EL (cell line): Measurements from ENCODE around the gene MUCL1.
"Not testable (repeated sequence)": the region's sequence is repeated elsewhere in the genome, so short reads cannot be mapped to it uniquely, and the experiment has no call there.

Experiments used
- DNase-seq: peaks from one replicate; pipeline ENCODE4 v3.0.0-alpha.2; 2016

Gene MUCL1, protein sequence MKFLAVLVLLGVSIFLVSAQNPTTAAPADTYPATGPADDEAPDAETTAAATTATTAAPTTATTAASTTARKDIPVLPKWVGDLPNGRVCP

DNA sequence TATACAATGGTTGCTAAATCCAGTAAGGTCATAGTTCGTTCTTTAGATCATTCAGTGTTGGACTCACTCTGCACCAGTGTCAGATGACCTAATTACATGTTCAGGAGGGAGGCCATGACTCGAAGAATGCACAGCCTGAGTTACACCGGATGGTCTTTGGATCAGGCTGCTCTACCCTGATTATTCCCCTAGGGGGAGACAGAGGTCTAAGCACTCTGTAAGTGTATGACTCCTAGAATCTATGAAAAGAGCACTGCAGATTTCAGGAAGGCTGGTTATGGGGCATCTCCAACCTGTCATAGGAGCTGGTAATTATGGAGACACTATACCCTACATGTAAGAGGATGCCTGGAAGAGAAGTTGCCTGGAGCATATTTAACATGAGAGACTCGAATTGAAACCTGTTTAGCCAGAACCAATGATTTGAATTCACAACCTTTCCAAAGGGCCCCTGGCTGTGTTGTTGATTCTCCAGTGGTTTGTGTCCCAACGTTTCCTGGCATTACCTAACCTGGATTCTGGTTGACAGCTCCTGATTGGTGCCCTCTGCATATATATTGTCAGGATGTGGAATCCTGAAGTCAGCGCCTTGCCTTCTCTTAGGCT lies at the start of gene MUCL1:
Gene MUCL1, plus strand, starts transcription at position 584 of the 606 bp plus-strand sequence. CDS start 67 bp downstream, outside the sequence.
- peak; percentile 63 for DNase-seq

DNA sequence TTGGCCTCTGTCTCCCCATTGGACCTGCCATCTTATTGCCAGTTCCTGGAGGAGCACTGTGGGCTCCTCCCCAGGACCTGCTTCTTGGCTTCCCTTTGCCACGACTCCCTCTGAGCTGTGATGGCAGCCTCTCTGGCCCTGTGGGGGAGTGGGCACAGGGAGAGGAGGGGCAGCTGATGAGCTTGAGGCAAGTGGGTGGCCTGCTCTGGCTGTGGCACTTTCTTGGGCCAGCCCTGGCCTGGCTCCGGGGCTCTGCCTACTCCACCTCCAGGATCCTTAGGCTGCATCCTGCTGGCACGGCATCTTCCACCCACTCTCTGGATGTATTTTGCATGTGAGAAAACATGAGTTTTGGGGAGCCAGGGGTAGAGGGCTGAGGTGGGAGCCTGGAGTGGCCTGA lies 32.6 kb upstream of the MUCL1 start:
- no peak for DNase-seq

DNA sequence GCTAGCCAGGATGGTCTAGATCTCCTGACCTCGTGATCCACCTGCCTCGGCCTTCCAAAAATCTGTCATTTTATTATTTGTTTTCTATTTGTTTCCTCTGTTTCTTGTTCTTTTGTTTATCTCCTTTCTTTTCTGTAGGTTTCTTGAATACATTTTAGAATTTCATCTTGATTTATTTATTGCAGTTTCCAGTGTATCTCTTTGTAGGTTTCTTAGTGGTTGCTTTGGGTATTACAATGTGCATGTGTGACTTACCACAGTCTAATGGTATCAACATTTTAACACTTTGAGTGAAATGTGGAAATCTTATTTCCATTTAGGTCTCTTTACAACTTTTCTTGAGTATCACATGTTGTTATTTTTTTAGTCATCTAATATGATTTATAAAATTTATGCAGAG lies 29.9 kb upstream of the MUCL1 start:
- DNase-seq, result no peak

DNA sequence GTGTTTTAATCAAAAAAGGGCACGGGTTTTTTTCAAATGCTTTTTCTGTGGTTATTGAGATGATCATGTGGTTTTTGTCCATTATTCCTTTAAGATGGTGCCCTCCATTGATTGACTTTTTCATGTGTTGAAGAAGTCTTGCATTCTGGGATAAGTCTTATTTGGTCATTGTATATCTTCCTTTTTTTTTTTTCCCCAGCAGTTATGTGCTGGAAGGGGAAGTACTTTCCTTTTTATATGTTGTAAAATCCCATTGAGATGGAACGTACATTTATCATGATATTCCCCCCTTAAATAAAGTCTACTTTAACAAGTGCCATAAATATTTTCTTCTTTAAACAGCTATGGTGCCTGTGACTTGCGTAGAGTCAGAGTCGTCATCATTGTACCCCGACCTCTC lies 24.8 kb upstream of the MUCL1 start:
- DNase-seq, result no peak

DNA sequence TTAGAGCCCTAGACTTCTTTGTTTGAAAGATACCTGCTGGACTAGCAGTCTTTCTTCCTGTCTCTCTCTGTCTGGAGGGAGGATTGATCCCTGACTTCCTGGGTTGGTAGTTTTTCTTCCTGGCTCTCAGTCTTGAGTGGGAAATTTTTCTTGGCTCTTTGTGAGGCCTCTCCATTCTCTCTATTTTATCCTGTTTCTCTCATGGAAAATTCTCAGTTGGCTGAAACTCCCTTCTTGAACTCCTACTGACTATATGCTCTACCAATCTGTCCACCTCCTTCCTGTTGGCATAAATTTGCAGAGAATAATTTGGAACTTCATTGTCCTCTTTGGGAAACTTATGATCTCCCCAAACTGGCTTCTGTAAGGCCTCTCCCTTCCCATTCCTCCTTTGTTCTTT lies 24.1 kb upstream of the MUCL1 start:
- DNase-seq, result no peak

DNA sequence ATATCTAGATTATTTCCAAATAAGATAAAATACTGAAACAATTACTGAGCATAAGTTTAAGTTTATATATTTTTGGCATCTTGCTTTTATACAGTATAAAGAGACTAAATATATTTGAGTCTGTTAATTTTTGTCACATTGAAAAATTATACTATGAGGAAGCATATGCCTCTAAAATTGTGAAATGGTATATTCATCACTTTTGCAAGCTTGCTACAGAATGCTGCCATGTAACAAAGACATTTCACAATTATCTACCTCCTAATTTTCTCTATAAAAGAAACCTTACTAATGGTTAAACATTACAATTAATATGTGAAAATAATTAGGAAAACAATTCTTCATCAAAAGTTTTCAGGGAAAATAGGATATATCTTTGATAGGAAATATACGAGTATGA lies 22.7 kb upstream of the MUCL1 start:
- no peak for DNase-seq

DNA sequence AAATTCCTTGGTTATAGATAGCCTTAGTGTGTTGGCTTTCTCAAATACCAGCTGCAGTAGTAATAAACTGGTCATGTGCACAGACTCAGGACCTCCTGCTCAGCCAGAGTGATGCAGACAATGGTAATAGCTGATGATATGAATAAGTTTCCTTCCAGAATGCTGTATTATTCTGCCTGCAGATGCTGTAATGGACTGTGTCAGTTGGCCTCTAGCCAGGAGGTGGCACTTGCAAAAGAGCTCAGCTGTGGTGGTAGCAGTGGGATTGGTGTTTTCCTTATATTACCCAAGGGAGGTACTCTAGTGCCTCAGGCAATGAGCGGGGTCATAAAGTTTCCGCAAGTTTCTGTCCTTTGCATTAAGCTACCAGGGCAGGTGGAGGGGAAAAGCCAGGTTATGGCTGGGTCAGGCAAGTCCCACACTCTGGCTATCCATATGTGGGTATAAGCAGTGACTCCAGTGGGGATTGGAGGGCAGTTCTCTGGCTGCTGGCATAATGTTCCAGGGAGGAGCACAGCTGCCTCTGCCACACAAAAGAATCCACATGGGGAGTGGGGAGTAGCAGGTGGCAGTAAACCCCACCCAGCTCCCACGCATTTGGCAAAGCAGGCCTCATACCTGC lies 14.0 kb upstream of the MUCL1 start:
- DNase-seq, result no peak

DNA sequence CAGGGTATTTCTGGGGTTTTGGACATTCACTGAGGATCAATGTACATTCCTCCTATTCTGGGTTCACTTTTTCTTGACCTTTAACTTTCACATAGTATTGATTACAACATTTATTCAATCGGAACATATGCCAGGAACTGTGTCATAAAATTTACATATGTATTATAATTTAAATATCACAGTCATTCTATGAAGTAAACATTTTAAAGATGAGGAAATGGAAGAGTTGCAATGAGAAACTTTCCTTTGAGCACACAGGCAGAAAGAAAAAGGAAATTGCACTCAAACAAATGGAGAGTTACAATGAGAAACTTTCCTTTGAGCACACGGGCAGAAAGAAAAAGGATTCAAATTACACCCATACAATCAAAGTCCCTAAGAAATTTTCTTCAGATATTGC lies 3.1 kb downstream of the MUCL1 start:
- no peak for DNase-seq

DNA sequence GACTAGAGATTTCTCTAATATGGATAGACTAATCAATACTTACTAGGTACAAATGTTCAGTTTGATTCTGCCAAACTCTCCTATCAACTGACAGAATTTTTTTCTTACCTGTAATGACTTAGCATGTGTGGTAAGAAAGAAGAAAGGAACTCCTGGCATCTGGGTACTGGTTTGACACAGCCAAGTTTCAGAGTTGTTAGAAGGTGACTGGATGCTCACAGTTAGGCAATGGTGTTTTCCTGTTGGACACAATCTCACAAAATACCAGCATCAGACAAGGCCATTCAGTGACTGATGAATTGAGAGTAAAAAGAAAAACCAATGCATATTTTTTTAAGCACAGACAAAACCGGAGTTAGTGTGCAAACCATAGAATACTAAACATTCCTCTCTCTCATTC lies 4.2 kb downstream of the MUCL1 start:
- DNase-seq, result no peak

DNA sequence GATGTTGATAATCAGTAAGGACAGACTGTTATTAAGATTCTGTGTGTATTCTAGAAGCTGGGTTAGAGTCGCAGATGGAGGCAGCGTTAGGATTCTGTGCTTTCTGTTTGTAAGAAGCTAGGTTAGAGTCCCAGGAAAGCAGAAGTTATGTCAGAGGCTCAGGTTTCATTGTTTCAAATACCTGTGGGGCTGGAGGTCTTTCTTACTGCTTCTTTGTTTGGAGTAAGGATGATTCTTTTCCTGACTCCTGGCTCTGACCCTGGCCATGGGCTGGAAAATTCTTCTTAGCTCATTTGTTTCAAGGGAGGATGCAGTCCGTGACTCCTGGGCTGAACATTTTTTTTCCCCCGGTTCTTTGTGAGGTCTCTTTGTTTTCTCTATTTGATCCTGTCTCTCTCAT lies 5.2 kb downstream of the MUCL1 start:
- DNase-seq, result no peak

DNA sequence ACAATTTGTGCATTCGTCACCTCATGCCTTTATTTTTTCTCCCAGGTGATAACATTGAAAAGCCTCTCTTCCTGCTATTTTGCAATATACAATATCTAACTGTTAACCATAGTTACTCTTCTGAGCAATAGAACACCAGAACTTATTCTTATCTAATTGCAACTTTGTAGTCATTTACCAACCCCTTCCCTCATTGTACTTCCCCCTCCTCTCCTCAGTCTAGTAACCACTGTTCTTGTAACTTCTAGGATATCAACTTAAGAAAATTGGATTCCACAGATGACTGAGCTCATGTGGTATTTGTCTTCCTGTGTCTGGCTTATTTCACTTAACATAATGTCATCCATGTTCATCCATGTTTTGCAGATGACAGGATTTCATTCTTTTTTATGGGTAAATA lies 7.6 kb downstream of the MUCL1 start:
- DNase-seq, result no peak

DNA sequence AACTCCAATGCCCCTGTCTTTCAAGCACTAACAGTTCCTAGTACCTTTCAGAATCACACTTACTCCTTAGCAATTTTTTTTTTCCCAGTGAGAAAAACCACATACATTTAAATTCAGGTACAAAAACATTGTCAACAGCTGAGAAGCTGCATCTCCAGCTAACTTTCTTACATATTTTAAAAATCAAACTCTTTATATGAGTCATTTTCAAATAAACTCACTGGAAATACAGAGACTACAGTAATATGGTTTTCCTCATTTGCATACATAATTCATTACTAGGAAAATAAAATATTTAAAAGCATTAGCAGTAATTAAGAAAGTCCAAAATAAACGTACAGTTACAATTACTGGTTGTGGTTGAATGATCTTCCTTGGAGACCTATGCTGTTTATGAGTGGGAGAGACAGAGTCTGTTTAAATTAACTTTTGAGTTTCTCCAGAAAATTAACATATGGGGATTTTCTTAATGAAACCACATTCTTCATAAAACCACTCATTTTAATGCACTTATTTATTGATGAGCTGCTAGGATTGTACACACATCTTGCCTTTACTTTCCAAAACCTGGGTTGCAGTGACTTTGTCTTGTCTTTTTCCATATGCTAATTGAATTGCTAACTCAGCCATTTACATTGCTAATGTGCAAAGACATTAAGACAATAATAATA lies 9.8 kb downstream of the MUCL1 start:
- DNase-seq, result no peak

DNA sequence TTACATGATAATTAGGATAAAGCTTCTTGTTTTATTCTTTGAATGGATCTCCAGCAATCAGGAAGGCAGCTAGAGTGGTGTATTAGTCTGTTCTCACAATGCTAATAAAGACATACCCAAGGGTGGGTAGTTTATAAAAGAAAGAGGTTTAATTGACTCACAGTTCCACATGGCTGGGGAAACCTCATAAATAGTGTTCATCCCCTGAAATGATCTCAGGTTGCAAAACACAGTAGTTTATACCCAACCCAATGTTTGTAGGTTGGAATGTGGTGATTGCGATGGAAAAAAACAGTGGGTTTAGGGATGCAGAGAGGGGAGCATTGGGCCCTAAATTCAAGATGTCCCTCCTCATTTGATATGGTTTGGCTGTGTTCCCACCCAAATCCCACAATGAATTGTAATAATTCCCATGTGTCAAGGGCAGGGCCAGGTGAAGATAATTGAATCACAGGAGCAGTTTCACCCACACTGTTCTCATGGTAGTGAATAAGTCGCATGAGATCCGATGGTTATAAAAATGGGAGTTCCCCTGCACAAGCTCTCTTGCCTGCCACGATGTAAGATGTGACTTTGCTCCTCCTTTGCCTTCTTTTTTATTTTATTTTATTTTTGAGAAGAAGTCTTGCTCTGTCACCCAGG lies 11.5 kb downstream of the MUCL1 start:
- no peak for DNase-seq

DNA sequence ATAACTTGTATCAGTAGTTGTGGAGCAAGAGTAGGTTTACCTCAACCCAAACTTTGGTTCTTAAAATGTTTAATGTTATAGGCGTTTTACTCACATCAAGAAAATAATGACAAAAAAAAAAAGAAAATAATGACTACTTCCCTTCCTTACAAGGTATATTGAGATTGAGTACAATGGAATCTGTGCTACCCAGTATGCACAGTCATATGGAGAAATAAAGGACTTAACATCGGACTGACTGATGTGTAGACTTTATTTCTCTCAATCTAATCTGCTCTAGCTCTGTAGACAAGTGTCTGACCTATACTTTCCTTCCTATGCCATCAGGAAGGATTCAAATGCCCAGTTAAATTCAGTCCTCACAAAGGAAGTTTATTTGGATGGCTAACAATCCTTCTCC lies 14.4 kb downstream of the MUCL1 start:
- no peak for DNase-seq

DNA sequence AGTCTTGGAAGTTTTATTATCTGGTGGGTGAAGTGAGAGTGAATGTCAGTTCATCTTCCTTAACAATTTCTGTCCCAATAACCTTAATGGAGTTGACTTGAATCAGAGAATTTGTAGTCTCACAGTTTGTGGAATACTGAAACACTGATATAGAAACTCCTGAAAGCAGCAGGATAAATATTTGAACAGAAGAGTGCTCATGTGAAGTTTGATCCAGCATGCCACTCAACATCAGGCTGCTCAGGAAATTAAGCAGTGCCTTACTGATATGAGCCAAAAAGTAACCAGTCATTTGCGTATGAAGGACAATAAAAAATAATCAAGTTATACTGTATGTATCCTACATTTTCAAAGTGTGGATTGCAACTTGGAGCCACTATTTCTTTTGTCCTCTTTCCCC lies 15.7 kb downstream of the MUCL1 start:
- DNase-seq, result no peak

DNA sequence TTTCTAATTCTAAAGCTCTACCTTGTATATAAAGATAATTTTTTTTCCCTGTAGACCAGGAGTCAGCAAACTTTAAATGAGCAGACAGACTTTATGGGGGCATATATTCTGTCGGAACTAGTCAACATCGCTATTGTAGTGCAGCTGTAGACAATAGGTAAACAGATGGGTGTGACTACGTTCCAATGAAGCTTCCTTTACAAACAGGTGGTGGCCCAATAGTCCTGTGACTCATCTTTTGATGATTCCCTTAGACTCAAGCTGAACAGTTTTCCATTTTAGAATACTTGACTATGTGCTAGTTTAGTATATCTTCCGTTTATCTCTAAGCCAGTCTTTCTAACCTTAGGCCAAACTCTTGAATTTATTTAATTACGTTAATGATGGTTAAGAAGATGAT lies 16.3 kb downstream of the MUCL1 start:
- DNase-seq, result no peak

DNA sequence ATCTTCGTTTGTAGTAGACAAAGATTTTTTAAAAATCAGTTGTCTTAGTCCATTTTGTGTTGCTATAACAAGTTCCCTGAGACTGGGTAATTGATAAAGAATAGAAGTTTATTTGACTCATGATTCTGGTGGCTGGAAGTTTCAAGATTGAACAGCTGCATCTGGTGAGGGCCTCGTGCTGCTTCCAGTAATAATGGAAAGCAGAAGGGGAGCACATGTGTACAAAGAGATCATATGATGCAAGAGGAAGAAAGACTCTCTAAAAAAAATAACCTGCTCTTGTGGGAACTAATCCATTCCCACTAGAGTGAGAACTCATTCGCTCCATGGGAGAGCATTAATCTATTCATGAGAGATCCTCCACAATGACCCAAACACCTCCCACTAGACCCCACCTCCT lies 24.8 kb downstream of the MUCL1 start:
- peak; percentile 1 for DNase-seq

DNA sequence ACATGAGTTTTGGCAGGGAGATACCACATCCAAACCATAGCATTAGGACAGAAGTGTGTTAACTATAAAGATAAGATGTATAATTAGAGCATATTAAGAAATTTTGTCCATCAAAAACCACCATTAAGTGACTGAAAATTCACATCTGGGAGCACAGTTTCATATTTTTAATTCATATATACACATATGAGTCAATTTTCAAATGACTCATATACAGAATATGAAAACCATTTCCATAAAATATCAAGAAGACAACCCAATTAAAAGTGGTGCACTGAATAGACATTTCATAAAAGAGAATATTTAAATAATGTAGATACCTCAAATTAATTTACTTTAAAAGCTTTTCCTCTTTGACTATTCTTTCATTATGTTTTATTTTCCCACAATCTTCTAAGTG lies 25.3 kb downstream of the MUCL1 start:
- no peak for DNase-seq

DNA sequence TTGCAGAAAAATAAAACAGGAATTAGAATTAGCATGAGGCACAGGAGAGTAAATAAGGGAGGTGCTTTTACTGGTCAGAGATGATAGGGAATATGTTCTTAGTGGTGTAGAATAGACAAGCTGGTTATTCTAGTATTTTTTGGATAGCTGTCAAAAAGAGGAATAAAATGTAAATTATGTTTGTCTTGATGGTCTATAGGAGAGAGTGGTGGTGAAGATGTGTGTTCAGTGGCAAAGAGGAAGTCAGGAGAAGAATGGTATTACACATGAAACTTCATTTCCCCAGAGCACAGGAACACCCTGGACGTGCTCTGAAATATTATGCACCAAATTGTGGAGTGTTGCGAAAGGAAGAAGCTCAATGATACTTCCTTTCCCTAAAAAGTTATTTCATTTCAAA lies 27.8 kb downstream of the MUCL1 start:
- DNase-seq, result no peak

DNA sequence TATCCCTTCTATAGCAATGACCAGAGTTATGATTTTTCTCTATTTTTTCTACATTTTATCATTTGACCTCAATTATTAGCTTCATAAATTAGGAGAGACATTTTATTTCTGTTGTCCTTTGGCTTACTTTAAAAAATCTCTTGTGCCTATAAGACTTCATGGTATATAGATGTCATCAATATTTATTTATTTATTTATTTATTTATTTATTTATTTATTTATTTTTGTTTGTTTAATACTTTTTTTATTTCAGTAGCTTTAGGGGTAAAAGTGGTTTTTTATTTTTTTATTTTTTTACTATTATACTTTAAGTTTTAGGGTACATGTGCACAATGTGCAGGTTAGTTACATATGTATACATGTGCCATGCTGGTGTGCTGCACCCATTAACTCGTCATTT lies 28.3 kb downstream of the MUCL1 start:
- not testable (repeated sequence) for DNase-seq

DNA sequence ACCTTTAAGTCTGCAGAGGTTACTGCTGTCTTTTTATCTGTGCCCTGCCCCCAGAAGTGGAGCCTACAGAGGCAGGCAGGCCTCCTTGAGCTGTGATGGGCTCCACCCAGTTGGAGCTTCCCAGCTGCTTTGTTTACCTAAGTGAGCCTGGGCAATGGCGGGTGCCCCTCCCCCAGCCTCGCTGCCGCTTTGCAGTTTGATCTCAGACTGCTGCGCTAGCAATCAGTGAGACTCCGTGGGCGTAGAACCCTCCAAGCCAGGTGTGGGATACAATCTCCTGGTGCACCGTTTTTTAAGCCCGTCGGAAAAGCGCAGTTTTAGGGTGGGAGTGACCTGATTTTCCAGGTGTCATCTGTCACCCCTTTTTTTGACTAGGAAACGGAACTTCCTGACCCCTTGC lies 34.1 kb downstream of the MUCL1 start:
- DNase-seq, result not testable (repeated sequence)

DNA sequence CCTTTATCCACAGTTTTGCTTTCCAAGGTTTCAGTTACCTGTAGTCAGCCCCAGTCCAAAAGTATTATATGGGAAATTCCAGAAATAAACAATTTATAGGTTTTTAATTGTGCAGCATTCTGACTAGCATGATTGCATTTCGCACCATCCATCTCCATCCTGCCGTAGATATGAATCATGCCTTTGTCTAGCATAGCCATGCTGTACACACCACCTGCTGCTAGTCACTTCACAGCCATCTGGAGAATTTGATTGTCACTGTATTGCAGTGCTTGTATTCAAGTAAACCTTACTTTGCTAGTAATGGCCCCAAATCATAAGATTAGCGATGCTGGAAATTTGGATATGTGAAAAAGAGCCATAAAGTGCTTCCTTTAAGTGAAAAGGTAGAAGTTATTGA lies 36.0 kb downstream of the MUCL1 start:
- no peak for DNase-seq

DNA sequence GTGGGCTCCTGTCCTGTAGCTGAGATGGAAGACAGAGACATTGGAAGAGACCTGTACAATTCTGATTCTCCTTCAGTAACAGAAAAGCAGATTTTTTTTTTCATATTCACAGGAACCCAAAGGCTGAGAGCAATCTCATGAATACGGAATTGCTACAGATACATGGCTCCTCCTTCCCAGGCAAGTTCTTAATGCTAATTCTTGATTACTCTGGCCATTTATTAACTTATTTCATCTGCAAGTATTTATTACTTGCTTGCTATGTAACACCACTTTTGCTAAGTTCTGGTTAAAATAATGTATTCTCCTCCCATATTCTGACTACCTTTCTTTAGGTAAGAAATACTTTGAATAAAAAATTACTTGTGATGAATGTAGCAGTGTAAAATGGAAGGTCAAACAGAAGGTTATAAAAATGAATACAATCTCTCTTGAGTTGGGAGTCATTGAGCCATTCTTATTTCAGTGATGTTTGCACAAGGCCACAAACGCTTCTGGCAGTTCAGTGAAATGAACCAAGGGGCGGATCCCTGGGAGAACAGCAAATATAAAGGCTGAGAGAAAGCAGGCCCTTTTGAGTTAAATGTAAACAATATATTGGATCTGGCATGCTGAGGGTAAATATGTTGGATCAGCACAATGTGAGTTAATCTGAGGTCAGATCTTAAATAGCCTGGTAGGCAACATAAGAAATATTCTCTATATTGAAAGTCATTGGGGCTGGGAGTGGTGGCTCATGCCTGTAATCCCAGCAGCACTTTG lies 37.6 kb downstream of the MUCL1 start:
- DNase-seq, result no peak
